Stimulated activated CD4-positive, alpha-beta T cell treated with anti-CD3 and anti-CD28 coated beads, Interleukin-2, amount 100 ng/mL, for 4 hours (primary cell): ENCODE data around the gene PPP4R1.
"Not testable (repeated sequence)": the region's sequence is repeated elsewhere in the genome, so short reads cannot be mapped to it uniquely, and the experiment has no call there.

ENCODE experiments used
- DNase-seq: peaks from one replicate; pipeline ENCODE4 v3.0.0-alpha.2; 2020; ENCODE audit warnings: low read depth

Gene PPP4R1

DNA sequence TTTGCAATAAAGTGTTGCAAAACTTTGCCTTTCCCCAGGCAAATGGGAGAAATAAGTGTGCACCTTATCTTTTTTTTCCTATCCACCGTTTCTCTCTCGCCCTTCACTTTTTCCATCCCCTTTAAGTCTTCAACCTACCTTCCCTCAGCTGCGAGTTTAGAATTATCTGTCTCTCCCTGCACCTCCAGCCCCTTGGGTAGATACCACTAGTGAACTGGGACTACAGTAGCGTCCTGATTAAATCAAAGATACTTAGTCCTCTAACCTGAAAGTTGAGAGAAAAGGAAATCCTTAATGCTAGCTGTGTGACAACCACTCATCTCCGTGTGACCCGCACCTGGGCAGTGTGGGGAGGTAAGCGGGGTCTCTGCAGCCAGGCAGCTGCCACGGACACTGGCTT lies 16.1 kb upstream of the PPP4R1 start:
- no peak for DNase-seq

DNA sequence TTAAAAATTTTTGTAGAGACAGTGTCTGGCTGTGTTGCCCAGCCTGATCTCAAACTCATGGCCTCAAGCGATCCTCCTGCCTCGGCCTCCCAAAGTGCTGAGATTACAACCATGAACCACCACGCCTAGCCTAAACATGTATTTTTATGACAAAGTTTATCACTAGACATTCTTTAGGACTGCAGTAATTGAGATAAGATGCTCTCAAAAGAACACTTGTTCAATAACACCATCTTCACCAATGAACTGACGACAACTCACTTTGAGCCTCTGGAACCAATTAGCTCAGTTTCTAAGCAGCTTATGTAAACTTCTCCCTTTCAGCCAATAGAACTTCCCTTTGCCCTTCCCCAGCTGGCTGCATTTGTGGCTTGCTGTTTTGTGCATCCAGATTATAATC lies 15.3 kb upstream of the PPP4R1 start:
- no peak for DNase-seq

DNA sequence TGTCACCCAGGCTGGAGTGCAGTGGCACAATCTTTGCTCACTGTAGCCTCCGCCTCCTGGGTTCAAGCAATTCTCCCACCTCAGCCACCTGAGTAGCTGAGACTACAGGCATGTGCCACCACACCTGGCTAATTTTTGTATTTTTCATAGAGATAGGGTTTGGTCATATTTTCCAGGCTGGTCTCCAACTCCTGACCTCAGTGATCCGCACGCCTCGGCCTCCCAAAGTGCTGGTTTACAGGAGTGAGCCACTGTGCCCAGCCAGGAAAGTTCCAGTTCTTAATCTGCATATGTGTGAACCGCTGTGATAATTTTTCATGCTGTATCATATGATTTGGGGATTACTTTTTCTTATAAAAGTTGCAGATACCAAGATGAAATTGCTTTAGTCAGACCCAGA lies 14.6 kb upstream of the PPP4R1 start:
- DNase-seq = no peak

DNA sequence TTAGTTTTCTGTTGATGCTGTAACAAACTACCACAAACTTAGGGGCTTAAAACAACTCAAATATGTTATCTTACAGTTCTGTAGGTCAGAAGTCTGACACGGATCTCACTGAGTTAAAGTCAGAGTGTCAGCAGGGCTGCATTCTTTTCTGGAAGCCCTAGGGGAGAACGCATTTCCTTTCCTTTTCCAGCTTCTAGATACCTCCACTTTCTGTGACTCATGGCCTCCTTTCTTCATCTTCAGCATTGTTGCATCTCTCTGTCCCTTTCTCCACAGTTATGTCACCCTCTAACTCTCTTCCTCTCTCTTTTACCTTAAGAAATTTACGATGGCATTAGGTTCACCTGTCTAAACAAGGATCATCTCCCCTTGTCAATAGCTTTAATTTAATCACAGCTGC lies 13.3 kb upstream of the PPP4R1 start:
- DNase-seq = no peak

DNA sequence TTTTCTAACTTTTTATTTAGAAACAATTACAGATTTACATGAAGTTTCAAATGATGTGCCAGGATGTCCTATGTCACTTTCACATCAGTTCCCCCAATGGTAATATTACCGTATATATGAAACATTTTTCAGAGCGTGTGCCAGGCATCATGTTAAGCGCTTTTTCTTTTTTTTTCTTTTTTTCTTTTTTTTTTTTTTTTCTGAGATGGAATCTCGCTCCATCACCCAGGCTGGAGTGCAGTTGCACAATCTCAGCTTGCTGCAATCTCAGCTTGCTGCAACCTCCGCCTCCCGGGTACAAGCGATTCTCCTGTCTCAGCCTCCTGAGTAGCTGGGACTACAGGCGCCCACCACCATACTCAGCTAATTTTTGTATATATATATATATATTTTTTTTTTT lies 5.6 kb upstream of the PPP4R1 start:
- DNase-seq = no peak

DNA sequence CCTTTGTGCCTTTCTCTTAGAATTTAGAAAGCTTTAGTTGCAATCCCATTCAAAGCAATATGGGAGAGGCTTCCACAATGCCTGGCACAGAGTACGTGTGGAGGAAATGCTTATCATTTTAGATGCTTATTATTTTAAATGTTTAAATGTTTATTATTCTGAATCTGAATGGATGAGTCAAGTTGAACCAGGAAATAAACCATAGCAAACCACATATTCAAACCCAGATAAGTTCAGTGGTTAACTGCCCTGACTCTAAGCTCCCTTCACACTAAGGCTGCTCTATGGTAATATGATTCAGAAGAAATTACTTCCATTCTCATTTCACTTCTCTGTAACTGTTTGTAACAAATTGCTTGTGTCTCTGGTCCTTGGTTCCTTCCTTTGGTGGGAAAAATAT lies 5.2 kb upstream of the PPP4R1 start:
- no peak for DNase-seq

DNA sequence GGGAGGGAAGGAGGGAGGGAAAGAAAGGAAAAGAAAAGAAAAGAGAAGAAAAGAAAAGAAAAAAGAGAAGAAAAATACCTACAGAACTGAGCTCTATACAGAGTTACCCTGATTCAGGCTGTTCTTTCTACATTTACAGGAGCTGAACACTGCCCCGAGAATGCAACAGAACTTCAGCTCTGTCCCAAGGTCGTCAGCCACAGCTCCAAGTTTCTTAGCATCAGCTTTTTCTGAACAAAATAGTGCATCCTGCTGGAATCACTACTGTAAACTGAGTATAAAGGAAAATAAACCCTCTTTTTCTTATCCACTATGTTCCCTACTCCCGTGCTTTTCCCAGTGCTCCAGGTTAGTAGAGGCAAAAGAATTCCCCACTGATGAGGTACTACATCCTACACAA lies 4.7 kb upstream of the PPP4R1 start:
- DNase-seq = no peak

DNA sequence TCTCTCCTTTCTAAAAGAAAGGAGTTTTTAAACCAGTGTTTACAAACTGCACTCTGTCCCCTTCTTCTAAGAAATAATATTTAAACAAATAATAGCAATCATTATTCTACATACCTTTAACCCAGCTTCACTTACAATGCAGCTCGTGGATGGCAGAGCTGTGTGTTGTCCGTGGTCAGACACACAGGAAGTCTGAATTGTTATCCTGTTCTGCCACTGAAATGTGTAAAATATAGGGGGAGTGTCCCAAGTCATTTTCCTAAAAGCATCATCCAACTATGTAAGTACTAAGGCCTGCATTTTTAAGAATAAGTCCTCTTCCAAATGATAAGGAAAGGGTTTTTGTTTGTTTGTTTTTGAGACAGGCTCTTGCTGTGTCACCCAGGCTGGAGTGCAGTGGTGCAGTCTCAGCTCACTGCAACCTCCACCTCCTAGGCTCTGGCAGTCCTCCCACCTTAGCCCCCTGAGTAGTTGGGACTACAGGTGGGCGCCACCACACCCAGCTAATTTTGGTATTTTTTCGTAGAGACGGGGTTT lies 2.7 kb upstream of the PPP4R1 start:
- no peak for DNase-seq

DNA sequence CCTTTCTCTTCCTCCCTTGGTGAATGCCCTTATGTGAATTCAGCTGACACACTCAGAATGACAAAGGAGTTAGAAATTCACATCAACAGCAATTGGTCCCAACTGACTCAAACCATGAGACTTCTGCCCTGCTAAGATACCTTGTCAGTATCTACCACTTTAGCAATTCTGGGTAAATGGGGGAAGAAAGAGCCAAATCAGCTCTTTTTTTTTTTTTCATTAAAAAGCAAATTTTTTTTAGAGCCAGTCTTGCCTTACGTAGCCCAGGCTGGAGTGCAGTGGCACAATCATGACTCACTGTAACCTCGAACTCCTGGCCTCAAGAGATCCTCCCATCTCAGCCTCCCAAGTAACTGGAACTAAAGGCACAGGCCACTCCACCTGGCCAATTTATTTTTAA lies 1.7 kb upstream of the PPP4R1 start:
- no peak for DNase-seq

DNA sequence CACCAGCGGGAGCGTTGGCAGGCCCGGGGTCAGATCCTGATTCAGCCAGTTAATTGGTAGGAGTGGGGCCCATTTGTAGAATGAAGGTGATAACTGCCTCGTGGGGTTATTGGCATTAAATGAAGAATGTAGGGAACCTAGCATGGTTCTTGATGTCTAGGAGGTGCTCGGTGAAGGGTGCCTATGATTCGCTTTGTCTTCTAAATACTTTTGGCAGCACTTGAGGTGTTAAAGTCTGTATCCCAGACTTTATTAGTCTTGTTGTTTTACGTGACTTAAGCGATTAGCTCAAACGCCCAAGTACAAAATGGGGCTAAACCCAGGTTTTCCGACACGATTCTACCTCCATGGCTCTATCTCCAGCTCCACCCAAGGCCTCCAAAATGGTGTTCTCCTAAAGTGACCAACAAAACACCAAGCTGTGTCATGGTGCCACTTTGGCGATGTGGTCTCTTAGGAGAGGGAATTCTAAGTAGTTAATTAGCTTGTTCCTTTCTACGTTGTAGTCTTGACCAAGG lies 980 bp upstream of the PPP4R1 start:
- no peak for DNase-seq

DNA sequence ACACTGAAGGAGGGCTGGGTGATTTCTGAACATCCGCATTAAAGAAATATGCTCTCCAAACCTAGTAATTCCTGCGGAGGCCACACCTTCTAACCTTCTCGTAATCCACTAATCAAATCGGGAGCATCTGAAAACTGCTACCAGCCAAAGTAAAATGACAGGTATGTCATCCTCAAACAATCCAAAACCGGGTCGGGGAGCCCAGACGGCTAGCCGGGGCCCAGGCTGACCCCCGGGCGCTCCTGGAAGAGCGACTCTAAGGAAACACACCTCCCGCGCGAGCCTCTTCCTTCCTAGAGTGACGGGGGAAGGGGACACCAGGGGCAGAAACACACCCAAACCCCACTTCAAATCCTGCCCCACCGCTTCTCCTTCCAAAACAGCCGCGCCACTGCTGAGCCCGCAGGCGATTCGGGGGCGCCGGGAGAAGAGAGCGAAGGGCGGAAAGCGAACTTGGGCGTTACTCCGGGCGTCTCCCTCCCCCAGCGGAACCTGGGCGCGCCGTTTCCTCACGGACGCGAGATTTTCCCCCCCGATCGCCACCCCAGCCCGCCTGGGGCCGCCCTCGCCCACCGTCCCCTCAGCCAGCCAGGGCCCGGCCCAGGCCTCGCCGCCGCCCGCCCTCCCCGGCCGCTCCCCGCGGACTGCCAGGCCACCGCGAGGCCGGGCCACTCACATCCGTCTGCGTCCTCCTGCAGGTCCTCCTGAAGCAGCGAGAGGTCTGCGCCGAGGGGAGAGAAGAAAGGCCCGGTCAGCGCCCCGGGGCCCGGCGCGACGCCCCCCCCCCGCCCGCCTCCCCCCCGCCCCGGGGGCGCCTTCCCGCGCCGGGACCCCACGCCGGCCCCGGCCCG lies 584 bp downstream of the PPP4R1 start:
- peak; percentile 3 for DNase-seq

DNA sequence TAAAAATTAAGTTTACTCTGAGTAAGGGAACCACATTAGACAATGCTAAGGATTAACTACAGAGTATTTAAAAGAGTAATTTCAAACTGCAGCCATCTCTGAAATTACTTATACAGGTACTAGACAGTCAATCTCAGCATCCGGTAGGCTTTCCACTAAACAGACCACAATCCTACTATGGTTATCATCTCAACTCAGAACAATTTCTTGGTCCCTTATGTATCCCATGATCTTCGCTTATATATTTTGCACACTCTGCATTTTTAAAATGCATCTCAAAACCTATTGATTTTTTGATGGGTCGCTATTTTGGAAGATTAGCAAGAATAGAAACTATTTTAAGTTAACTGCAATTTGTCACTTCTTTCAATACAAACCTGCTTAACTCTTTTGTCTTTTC lies 1.4 kb downstream of the PPP4R1 start:
- DNase-seq = no peak

DNA sequence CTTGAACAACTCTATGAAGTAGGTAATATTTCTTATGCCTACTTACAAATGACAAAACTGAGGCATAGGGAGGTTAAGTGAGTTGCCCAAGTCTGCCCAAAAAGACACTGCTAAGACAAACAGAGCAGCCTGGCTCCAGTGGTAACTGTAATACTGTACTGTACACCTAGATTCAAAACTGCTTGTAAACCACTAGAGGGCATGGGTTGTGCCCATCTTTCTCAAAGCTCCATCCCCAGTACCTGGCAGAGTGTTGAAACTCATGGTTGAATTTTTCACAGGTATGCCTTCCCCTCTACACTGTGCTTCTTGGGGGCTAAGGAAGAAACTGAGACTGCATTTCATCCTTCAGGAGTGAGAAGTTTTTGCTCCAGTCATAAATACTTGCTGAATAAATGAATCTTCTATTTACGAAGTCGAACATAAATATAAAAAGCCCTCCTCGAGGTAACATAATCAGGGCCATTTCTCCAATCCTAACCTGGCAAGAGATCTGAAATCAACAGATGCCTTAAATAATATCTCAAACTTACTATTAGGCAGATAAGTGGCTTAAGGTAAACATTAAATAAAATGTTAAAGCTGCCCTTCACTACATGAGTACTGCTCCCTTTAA lies 2.0 kb downstream of the PPP4R1 start:
- DNase-seq = peak; percentile 9

DNA sequence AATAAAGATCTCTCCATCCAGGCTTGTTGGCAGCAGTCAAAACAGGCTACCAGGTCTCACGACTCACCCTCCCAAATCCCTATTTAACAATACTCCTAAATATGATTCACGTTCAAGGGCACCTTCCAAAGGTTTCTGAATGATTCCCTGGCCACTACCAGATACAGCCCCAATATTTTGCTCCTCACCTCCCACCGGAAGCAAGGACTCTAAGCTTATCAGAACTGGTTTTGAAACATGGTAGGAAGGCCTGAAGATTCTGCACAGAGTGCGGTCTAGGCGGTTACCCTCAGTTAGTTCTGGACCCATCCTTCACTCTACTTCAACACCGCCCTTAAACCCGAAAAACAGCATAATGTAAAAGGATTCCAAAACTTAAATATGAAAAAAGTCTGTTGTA lies 5.2 kb downstream of the PPP4R1 start:
- no peak for DNase-seq

DNA sequence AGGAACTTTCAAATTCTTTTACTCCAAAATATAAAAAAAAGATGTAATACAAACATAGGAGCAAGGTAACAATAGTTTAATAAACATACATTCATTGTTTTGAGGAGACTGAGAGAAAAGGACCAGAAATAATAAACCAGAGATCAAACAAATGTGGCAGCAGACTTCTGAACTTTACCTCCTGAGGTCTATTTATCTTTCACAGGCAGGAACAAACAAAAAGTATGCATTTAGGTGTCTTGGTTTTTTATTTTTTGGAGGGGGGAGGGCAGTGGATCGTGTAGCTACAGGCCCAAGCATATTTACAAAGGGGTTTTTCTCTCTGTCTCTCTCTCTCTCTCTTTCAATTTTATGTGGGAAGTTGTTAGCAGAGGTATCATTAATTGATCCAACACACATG lies 5.6 kb downstream of the PPP4R1 start:
- DNase-seq = no peak

DNA sequence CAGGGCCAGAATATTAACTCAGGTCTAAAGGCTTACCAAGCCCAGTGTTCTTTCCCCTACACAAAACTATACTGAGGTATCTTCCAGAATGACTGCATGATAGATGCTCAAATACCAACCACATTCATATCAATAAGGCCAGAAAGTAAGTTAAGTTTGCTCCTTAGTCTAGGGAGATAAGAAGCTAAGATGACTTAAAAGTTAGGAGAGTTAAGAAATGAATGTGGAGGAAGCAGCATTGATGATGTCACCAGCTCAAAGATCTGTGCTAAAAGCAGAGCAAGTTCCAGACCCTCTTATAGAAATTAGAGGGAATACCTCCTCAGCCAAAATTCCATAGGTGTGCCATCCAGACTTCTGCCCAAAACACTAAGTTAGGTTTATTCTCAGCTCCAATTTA lies 6.1 kb downstream of the PPP4R1 start:
- DNase-seq = no peak

DNA sequence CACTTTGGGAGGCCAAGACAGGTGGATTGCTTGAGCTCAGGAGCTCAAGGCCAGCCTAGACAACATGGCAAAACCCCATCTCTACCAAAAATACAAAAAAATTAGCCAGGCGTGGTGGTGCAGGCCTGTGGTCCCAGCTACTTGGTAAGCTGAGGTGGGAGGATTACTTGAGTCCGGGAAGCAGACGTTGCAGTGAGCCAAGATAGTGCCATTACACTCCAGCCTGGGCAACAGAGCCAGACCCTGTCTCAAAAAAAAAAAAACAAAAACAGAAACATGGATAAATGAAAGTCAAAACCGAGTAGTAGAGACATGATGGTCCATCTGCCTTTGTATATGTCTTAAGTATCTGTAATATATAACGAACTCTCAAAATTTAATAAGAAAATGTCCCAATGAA lies 7.2 kb downstream of the PPP4R1 start:
- not testable (repeated sequence) for DNase-seq

DNA sequence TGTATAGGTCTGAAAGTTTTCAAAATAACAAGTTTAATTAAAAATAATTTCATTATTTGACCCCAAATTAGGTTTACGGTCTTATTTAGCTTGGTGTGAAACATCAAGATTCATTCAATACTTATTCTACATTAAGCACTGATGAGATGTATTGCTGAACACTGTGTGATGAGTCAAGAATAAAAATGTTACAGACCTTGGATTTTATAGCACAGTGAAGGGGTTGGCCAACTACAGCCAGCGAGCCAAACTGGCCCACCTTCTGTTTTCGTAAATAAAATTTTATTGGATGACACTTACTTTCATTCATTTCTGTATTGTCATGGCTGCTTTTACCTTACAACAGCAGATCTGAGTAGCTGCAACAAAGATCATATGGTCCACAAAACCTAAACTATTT lies 8.3 kb downstream of the PPP4R1 start:
- DNase-seq = no peak

DNA sequence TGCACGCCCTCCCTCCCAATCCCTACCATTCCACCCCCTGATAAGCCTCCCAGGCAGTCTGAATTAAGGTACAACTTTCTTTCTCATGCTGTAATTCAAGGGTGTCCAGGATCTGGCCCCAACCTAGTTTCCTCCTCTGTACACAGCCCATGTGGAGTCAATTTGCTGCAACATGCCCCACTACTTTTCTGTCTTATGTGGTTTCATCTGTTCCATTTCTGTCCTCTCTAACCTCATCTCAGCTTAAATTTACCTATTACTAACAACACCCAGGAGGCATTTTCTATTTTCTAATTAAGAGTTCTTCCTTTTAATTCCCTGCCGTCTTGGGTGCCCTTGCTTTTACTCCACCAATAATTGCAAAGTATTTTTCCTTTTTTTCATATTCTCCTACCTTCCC lies 10.0 kb downstream of the PPP4R1 start:
- DNase-seq = no peak

DNA sequence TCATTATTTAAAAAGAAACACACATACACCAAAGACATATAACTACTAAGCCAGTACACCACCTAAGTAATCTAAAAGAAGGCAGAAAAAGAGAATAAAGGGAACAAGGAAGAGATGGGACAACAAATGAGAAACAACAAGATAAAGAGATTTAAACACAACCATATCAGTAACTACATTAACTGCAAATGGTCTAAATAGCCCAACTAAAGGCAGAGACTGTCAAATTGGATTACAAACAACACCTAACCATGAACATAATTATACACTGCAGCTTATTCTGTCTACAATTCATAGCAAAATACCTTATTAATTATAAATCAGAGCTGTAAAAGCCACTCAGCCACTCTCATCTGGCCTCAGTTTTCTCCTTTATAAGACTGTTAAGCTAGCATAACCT lies 15.0 kb downstream of the PPP4R1 start:
- DNase-seq = no peak

DNA sequence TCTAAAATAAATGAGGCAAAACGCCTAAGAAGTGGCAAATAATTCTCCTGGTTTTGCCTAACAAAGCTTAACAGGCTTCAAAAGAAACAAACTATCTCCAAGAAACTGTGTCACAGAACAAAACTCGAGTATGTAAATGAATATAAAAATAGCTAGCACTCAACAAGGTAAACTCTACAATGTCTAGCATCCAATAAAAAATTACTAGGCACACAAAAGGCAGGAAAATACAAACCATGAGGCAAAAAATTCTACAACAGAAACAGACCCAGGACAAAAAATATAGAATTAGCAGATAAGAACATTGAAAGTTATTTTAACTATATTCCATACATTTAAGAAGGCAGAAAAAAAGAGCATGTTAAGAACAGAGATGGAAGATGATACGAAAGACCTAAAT lies 16.8 kb downstream of the PPP4R1 start:
- no peak for DNase-seq

DNA sequence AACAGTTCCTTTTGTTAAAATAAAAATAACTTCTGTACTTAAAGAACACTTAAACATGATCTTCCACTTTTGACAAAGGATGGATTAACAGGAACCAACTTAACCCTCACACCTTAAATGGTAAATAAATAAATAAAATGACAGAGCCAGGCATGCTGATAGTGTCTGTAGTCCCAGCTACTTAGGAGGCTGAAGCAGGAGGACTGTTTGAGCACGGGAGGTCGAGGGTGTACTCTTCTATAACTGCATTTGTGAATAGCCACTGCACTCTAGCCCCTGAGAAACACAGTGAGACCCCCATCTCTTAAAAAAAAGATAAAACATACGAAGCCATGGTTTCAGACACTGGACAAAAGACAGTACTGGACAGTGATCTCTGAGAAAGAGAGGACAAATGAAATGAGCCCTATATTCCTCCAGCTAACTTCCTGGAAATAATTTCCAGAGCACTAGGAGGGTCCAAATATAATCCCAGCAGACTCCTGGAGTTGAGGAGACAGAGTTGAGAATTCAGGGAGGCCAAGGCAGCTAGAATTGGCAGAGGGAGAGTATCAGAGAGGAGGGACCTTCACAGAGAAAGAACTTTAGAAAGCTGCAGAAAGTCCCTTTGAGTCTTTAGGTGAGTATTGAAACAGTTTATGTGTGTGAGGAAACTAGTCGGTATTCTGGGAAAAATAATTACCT lies 17.4 kb downstream of the PPP4R1 start:
- DNase-seq = no peak

DNA sequence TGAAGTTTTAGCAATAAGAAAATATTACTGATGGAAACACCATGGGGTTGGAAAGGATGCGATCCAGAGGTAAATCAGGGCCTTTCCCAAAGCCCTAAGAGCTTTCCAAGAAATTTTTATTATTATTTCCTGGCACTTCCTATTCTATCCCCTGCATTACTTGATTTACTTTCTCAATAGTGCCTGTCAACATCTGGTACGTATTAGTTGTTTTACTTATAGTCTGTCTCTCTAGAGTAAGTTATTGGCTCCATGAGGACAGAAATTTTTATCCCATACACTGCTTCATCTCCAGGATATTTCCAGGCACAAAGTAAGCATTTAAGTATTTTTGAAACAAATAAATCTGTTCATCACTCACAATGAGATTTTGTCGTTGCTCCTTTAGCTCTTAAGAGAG lies 18.1 kb downstream of the PPP4R1 start:
- DNase-seq = no peak
